ENCODE data around the gene CCDC148.

Gene CCDC148

DNA sequence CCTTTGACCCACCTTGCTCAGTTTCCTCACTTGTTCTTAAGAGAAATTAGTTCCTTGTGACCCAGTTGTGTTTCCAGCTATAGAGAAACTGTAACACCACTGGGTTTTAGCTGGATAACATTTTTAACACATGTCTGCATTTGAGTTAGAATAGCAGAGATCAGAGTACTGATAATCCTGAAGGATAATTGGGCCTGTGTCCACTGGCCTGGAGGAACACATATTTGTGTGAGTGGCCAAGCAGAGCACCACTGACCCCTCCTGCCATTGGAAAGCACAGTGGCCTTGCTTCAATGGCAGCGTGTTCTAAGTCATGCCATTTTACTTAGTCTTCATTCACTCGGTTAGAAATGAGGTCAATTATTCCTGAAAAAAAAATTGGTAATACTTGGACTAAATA is 42.8 kb upstream of the CCDC148 start:
- TF ChIP-seq, protein P1, sequence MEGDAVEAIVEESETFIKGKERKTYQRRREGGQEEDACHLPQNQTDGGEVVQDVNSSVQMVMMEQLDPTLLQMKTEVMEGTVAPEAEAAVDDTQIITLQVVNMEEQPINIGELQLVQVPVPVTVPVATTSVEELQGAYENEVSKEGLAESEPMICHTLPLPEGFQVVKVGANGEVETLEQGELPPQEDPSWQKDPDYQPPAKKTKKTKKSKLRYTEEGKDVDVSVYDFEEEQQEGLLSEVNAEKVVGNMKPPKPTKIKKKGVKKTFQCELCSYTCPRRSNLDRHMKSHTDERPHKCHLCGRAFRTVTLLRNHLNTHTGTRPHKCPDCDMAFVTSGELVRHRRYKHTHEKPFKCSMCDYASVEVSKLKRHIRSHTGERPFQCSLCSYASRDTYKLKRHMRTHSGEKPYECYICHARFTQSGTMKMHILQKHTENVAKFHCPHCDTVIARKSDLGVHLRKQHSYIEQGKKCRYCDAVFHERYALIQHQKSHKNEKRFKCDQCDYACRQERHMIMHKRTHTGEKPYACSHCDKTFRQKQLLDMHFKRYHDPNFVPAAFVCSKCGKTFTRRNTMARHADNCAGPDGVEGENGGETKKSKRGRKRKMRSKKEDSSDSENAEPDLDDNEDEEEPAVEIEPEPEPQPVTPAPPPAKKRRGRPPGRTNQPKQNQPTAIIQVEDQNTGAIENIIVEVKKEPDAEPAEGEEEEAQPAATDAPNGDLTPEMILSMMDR (IDR thresholded peaks at IDR 0.05; ENCODE audit: control insufficient read depth, insufficient read depth, low read depth, low read length, missing control alignments), result no peak
- DNase-seq (ENCODE audit: low read depth), result no peak
- H3K4me3 ChIP-seq (ENCODE audit: control insufficient read depth, low read depth, low read length), result no peak overlapping the region

GRCh38 chr2:158498749-158499136 is 42.2 kb upstream of the CCDC148 start:
- no peak overlapping the region for H3K4me3 ChIP-seq (ENCODE audit: control insufficient read depth, low read depth, low read length)
- TF ChIP-seq, protein P1 (IDR thresholded peaks at IDR 0.05; ENCODE audit: control insufficient read depth, insufficient read depth, low read depth, low read length, missing control alignments), result no peak
- DNase-seq (ENCODE audit: low read depth), result no peak

DNA sequence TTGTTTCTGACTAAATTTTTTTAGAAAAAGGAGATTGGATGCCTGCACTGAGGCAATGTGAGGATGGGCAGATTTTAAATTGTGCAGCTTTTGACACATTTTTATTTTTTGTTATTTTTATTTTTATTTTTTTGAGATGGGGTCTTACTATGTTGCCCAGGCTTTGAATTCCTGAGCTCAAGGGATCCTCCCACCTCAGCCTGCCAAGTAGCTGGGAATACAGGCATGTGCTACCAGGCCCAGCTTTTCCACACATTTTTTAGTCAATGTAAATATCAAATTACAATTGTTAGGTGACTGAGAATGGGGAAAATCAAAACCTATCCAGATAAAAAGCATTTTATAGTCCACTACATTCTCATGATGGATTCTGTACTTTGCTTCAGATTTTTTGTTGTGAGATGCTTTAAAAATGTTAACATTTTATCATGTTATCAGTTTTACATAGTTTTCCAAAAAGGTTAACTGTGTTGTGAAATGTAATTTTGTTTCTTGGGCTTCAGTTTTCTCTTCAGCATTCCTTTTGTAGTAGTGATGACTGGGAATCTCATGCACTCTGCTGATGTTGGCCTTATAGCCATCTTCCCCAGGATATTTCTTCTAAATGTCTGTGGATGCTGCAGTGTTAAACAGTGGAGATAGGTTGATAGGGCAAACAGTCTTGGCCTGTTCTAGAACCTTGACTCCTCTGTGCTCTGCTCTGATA is 41.6 kb upstream of the CCDC148 start:
- no peak for DNase-seq (ENCODE audit: low read depth)
- TF ChIP-seq, protein P1 (IDR thresholded peaks at IDR 0.05; ENCODE audit: control insufficient read depth, insufficient read depth, low read depth, low read length, missing control alignments), result no peak
- no peak overlapping the region for H3K4me3 ChIP-seq (ENCODE audit: control insufficient read depth, low read depth, low read length)

GRCh38 chr2:158497486-158497885 is 40.9 kb upstream of the CCDC148 start:
- TF ChIP-seq, protein P1 (IDR thresholded peaks at IDR 0.05; ENCODE audit: control insufficient read depth, insufficient read depth, low read depth, low read length, missing control alignments), result no peak
- DNase-seq (ENCODE audit: low read depth), result no peak
- no peak overlapping the region for H3K4me3 ChIP-seq (ENCODE audit: control insufficient read depth, low read depth, low read length)

- DNase-seq (ENCODE audit: low read depth), result no peak
- H3K4me3 ChIP-seq (ENCODE audit: control insufficient read depth, low read depth, low read length), result no peak overlapping the region
- TF ChIP-seq, protein P1 (IDR thresholded peaks at IDR 0.05; ENCODE audit: control insufficient read depth, insufficient read depth, low read depth, low read length, missing control alignments), result no peak
Measured at GRCh38 chr2:158496986-158497385, 40.4 kb upstream of the CCDC148 start.

DNA sequence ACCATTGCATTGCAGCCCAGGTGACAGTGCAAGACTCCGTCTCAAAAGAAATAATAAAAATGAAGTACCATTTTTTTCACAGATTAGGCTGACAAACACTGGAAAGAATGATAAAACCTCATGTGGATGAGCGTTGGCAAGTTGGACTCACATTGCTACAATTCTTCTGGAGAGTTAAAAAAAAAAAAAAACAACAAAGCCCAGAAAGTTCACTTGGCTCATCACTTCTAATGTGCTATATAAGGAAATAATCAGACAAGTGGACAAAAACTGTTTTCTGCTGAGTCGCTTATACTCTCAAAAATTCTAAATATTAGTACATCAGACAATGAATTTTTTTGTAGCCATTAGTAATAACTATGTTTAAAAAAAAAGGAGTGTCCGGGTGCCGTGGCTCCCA is 38.6 kb upstream of the CCDC148 start:
- peak; percentile 65 for DNase-seq (ENCODE audit: low read depth)
- TF ChIP-seq, protein P1 (IDR thresholded peaks at IDR 0.05; ENCODE audit: control insufficient read depth, insufficient read depth, low read depth, low read length, missing control alignments), result no peak

More for the DNA sequence above, 38.6 kb upstream of the CCDC148 start:
- no peak overlapping the region for H3K4me3 ChIP-seq (ENCODE audit: control insufficient read depth, low read depth, low read length)
